Thymus (tissue), 11 donors: ENCODE results near the gene SLC45A3. TPM values are rescaled to one million over a fixed set of nuclear protein-coding genes. Genes with fewer than 3 reads are reported as not detected.

Experiments used
- DNase-seq, 9 donors: peaks; one replicate each; pipeline ENCODE4 v3.0.0-alpha.2; 2013; ENCODE audit warnings: low spot score in 9 of 9, low read depth in 6 of 9, missing footprints in 1 of 9
- H3K27ac ChIP-seq, 2 donors: one replicate each; pipeline ENCODE4 v1.5.1; 2013; ENCODE audit warnings: control low read depth in 1 of 2, low read depth in 1 of 2, low read length in 1 of 2, mild to moderate bottlenecking in 1 of 2, moderate library complexity in 1 of 2
- H3K27me3 ChIP-seq, 2 donors: one replicate each; pipeline ENCODE4 v1.5.1; 2013; ENCODE audit warnings: low read length in 1 of 2; ENCODE audit not compliant: control insufficient read depth in 2 of 2, insufficient read depth in 1 of 2
- H3K36me3 ChIP-seq, 2 donors: one replicate each; pipeline ENCODE4 v1.5.1; 2013; ENCODE audit warnings: low read length in 1 of 2, mild to moderate bottlenecking in 1 of 2, moderate library complexity in 1 of 2; ENCODE audit not compliant: control insufficient read depth in 2 of 2, insufficient read depth in 2 of 2
- H3K4me1 ChIP-seq, 2 donors: one replicate each; pipeline ENCODE4 v1.5.1; 2013; ENCODE audit warnings: low read length in 2 of 2; ENCODE audit not compliant: control insufficient read depth in 2 of 2, insufficient read depth in 2 of 2
- H3K4me3 ChIP-seq, 2 donors: one replicate each; pipeline ENCODE4 v1.5.1; 2013; ENCODE audit warnings: low read length in 2 of 2, control low read depth in 1 of 2, mild to moderate bottlenecking in 1 of 2
- H3K9me3 ChIP-seq, 2 donors: one replicate each; pipeline ENCODE4 v1.5.1; 2013; ENCODE audit warnings: low read length in 1 of 2, mild to moderate bottlenecking in 1 of 2; ENCODE audit not compliant: control insufficient read depth in 2 of 2, insufficient read depth in 1 of 2
- WGBS: extraction: QIAGEN DNeasy Blood & Tissue Kit; methylation state at CpG from one replicate; pipeline ENCODE4 v1.1.7; 2013; 5-methylcytosine and 5-hydroxymethylcytosine counted together
- polyA plus RNA-seq: library from polyadenylated mRNA; stranded (reverse); fragments of 200-250 nt; gene quantifications from one replicate; pipeline ENCODE4 v1.2.3, GENCODE V29; 2013
- total RNA-seq: library from RNA; stranded (reverse); fragments of 120-200 nt; gene quantifications from one replicate; pipeline ENCODE4 v1.2.4, GENCODE V29; 2013
- donor health status: healthy.

Gene SLC45A3
- total and polyA plus RNA-seq, 2 donors, result 0.94 TPM

GRCh38 chr1:205714906-205715246 is 34.6 kb upstream of the SLC45A3 start:
- H3K36me3 ChIP-seq, result peaks cover 21 to 57% of the 10 kb centered on the region in 2 donors
- DNase-seq, result no peak
- H3K4me1 ChIP-seq, result peaks cover 0 to 4% of the 10 kb centered on the region in 2 donors
- WGBS, result 98% methylated on average over 4 of the region's 4 CpGs
- no peaks in the 10 kb centered on the region for H3K9me3 ChIP-seq
- no peak overlapping the region for H3K4me3 ChIP-seq
- H3K27ac ChIP-seq, result no peak overlapping the region
- no peaks in the 10 kb centered on the region for H3K27me3 ChIP-seq

DNA sequence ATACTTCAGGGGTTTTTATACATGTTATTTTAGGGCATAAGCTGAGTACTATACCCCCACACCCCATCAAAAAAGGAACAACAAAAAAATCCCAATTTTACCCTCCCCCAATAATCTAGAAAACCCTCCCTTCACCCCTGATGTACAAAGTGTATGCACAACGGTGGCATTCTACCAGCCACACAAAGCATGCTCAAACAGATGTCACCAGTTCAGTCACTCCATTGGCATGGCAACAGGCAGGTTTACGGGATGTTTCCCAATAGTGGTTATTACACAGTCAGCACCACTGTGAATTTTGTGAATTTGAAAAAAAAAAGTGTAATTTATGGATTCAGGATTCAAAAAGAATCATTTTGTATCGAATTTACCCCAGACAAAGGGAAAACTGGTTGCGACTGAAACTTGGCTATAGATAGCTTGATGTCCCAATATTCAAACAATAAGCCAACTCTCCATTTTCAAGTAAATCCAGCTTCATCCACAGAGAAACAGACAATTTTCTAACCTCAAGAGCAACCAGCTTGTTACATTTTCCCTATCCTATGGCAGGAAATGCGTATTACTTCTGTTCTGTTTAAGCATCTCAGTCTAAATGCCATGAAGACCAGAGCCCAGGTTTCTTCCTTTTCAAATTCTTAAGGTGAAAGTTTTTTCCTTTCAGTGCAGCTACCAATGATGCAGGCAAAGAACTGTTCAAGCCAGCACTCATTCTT is 34.0 kb upstream of the SLC45A3 start:
- 94% methylated on average over 5 of the region's 5 CpGs for WGBS
- no peak overlapping the region for H3K4me3 ChIP-seq
- H3K36me3 ChIP-seq, result peaks cover 21 to 52% of the 10 kb centered on the region in 2 donors
- H3K27me3 ChIP-seq, result no peaks in the 10 kb centered on the region
- no peaks in the 10 kb centered on the region for H3K9me3 ChIP-seq
- peaks cover 0 to 4% of the 10 kb centered on the region in 2 donors for H3K4me1 ChIP-seq
- DNase-seq, result no peak
- no peak overlapping the region for H3K27ac ChIP-seq

DNA sequence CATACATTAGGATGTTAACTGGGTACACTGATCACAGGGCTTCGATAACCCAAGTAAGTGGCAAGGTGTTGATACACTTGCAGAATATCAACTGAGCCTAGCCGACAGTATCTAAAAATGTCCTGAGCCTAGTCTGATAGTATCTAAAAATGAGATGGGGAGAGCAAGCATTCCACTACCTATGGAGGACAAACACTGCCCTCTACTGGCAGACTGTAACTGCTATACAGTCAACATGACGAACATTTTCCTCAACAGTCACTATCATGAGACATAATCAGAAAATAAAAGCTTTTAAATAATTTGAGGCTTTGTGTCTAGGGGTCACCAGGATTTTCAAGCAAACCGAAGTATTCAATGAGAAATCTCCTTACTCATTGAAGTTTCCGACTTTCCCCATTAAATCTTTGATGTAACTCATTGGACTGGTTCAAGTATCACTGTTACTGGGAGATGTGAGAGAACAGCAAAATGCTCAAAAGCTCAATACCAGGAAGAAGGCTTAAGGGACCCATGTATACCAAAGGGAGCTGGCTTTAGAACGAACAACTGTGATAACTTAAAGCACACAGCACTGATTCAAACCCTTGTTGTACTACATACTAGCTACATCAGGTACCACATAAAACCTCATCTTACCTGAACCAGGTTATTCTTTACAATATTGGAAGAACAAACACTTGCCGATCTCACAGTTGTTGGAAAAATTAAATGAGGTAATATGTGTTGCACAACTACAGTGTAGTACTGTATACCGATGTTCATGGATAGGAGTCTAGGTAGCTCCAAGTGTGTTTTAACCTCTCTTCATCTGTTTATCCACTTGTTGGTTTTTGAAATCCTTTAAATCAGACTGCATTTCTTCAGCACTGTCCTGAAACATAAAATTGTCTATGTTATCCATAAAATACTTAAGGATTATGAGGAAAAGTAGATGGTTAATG is 31.1 kb upstream of the SLC45A3 start:
- H3K9me3 ChIP-seq, result no peaks in the 10 kb centered on the region
- peaks cover 9 to 40% of the 10 kb centered on the region in 2 donors for H3K36me3 ChIP-seq
- H3K4me3 ChIP-seq, result no peak overlapping the region
- peaks cover 0 to 4% of the 10 kb centered on the region in 2 donors for H3K4me1 ChIP-seq
- peak overlapping the region in 1 of 2 donors; percentile 67 for H3K27ac ChIP-seq
- H3K27me3 ChIP-seq, result no peaks in the 10 kb centered on the region
- 53% methylated on average over 8 of the region's 8 CpGs for WGBS
- DNase-seq, result peak; percentile 43 to 88 (median 80)

GRCh38 chr1:205710201-205711062 is 30.1 kb upstream of the SLC45A3 start:
- 41% methylated on average over 1 of the region's 1 CpG for WGBS
- H3K27ac ChIP-seq, result peak overlapping the region in 1 of 2 donors; percentile 67
- H3K4me1 ChIP-seq, result peaks cover 0 to 4% of the 10 kb centered on the region in 2 donors
- peak in 6 of 9 donors; percentile 15 to 59 (median 30) for DNase-seq
- H3K4me3 ChIP-seq, result no peak overlapping the region
- no peaks in the 10 kb centered on the region for H3K9me3 ChIP-seq
- no peaks in the 10 kb centered on the region for H3K27me3 ChIP-seq
- H3K36me3 ChIP-seq, result peaks cover 6 to 32% of the 10 kb centered on the region in 2 donors

DNA sequence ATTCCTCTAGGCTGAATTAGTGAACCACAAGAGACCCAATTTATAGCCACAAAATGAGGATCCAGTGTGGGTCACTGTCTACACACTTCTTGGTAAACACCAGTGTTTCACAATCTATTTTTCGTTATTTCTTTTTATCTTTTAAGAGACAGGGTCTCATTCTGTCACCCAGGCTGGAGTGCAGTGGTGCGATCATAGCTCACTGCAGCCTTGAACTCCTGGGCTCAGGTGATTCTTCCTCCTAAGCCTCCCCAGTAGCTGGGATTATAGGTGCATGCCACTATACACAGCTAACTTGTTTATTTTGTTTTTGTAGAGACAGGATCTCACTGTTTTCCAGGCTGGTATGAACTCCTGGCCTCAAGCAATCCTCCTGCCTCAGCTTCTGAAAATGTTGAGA is 29.3 kb upstream of the SLC45A3 start:
- peaks cover 3 to 32% of the 10 kb centered on the region in 2 donors for H3K36me3 ChIP-seq
- no peaks in the 10 kb centered on the region for H3K27me3 ChIP-seq
- H3K4me3 ChIP-seq, result no peak overlapping the region
- H3K27ac ChIP-seq, result no peak overlapping the region
- no peak for DNase-seq
- H3K9me3 ChIP-seq, result no peaks in the 10 kb centered on the region
- H3K4me1 ChIP-seq, result peaks cover 0 to 4% of the 10 kb centered on the region in 2 donors
- 96% methylated on average over 2 of the region's 2 CpGs for WGBS

- 85% methylated on average over 4 of the region's 4 CpGs for WGBS
- DNase-seq, result no peak
- H3K4me1 ChIP-seq, result peaks cover 0 to 4% of the 10 kb centered on the region in 2 donors
These were observed 28.7 kb upstream of the SLC45A3 start for GRCh38 chr1:205709059-205709398.

DNA sequence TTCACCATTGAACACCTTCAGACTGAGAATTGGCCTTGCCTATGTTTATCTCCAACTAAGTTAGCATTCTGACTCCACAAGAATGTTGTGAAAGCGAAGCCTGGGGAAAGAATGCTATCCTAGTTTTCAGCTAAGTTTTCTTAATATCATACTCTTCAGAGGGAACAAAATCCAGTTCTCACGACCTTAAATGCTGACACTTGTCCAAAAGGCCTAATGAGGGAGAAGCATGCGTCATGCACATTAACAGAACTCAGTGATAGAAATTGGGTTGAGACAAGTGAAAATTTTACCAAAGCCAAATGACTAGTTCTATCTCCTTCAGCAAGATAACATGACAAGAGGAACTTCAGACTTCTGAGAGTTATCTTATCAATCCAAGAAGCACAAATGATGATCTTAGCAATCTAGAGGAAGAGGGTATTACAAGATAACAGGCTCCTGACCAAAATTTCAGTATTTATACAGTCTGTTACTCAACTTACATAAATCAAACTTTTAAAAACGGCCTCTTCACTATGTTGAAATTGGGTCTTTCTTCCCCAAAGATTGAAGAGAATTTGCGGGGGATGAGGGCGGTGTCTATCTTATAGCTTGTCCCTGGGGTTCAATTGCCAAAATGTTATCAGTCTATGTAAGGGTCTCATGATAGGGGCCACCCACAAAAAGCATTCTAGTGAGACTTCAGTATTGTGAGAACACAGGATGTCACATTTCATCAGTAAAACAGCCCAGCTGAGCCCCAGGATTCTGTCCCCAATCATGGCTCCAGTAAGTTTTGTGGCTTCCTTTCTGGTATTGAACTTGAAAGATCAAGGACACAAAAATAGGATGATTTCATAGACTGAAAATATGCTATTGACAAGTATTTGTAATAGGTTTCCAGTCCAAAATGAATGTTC is 26.5 kb upstream of the SLC45A3 start:
- Histone ChIP-seq H3K9me3 (no peaks in the 10 kb centered on the region), H3K27ac (no peak overlapping the region), H3K4me1 (peaks cover 0 to 4% of the 10 kb centered on the region in 2 donors), H3K36me3 (peaks cover 6 to 37% of the 10 kb centered on the region in 2 donors), H3K27me3 (no peaks in the 10 kb centered on the region), H3K4me3 (no peak overlapping the region)
- 89% methylated on average over 6 of the region's 6 CpGs for WGBS
- DNase-seq, result no peak

More at GRCh38 chr1:205709059-205709398, 28.7 kb upstream of the SLC45A3 start:
- Histone ChIP-seq H3K27me3 (no peaks in the 10 kb centered on the region), H3K36me3 (peaks cover 3 to 33% of the 10 kb centered on the region in 2 donors), H3K9me3 (no peaks in the 10 kb centered on the region), H3K4me3 (no peak overlapping the region), H3K27ac (no peak overlapping the region)

- no peak overlapping the region for H3K4me3 ChIP-seq
- peaks cover 0 to 6% of the 10 kb centered on the region in 2 donors for H3K4me1 ChIP-seq
- DNase-seq, result no peak
- H3K27ac ChIP-seq, result no peak overlapping the region
- H3K27me3 ChIP-seq, result no peaks in the 10 kb centered on the region
- H3K36me3 ChIP-seq, result peaks cover 9 to 42% of the 10 kb centered on the region in 2 donors
- no peaks in the 10 kb centered on the region for H3K9me3 ChIP-seq
- 10% methylated on average over 2 of the region's 2 CpGs for WGBS
These were observed 24.6 kb upstream of the SLC45A3 start for GRCh38 chr1:205704903-205705302.
